Skeletal muscle satellite cell (primary cell): ENCODE data around the gene RHOT1.
A peak's percentile ranks its signal among the peaks of the same experiment; 100 is the strongest.
"Not testable (repeated sequence)": the region's sequence is repeated elsewhere in the genome, so short reads cannot be mapped to it uniquely, and the experiment has no call there.

Source experiments
- H3K27me3 ChIP-seq: 2 replicates; pipeline ENCODE4 v1.7.0; 2013; ENCODE audit warnings: low read length; ENCODE audit not compliant: control insufficient read depth, insufficient read depth
- H3K36me3 ChIP-seq: 2 replicates; pipeline ENCODE4 v1.7.0; 2013; ENCODE audit warnings: mild to moderate bottlenecking, control low read depth, low read length; ENCODE audit not compliant: insufficient read depth
- H3K4me1 ChIP-seq: 2 replicates; pipeline ENCODE4 v1.7.0; 2013; ENCODE audit warnings: low read length; ENCODE audit not compliant: control insufficient read depth, insufficient read depth
- H3K4me2 ChIP-seq: 2 replicates; pipeline ENCODE4 v1.7.0; 2013; ENCODE audit warnings: mild to moderate bottlenecking, low read length
- H3K4me3 ChIP-seq: 2 replicates; pipeline ENCODE4 v1.7.0; 2013; ENCODE audit warnings: low read length
- H3K9ac ChIP-seq: 2 replicates; pipeline ENCODE4 v1.7.0; 2013; ENCODE audit warnings: mild to moderate bottlenecking, low read depth, low read length, moderate library complexity
- H3K9me3 ChIP-seq: replicated peaks from 2 replicates; pipeline ENCODE4 v1.7.0; 2013; ENCODE audit warnings: mild to moderate bottlenecking, control low read depth, low read length

The RHOT1 gene

GRCh38 chr17:32111141-32111771 lies 31.0 kb upstream of the RHOT1 start:
- peaks cover 3% of the 10 kb centered on the region for H3K27me3 ChIP-seq
- H3K9ac ChIP-seq: no peak overlapping the region
- H3K4me3 ChIP-seq: no peak overlapping the region
- H3K9me3 ChIP-seq: no peaks in the 10 kb centered on the region
- H3K4me2 ChIP-seq: peak overlapping the region; percentile 59
- no peaks in the 10 kb centered on the region for H3K36me3 ChIP-seq
- peaks cover 8% of the 10 kb centered on the region for H3K4me1 ChIP-seq

GRCh38 chr17:32112416-32112815 lies 29.9 kb upstream of the RHOT1 start:
- no peaks in the 10 kb centered on the region for H3K36me3 ChIP-seq
- H3K27me3 ChIP-seq: peaks cover 7% of the 10 kb centered on the region
- peaks cover 8% of the 10 kb centered on the region for H3K4me1 ChIP-seq
- no peak overlapping the region for H3K4me2 ChIP-seq
- H3K4me3 ChIP-seq: no peak overlapping the region
- H3K9me3 ChIP-seq: no peaks in the 10 kb centered on the region
- H3K9ac ChIP-seq: no peak overlapping the region

- Histone ChIP-seq H3K4me3 (no peak overlapping the region), H3K4me1 (peaks cover 8% of the 10 kb centered on the region), H3K4me2 (no peak overlapping the region), H3K9me3 (no peaks in the 10 kb centered on the region), H3K36me3 (no peaks in the 10 kb centered on the region), H3K27me3 (peaks cover 23% of the 10 kb centered on the region), H3K9ac (no peak overlapping the region)
These were observed 27.8 kb upstream of the RHOT1 start for GRCh38 chr17:32114536-32114935.

GRCh38 chr17:32115546-32115945 lies 26.8 kb upstream of the RHOT1 start:
- H3K9me3 ChIP-seq, H3K4me2 ChIP-seq, H3K36me3 ChIP-seq, H3K4me1 ChIP-seq, H3K9ac ChIP-seq, H3K4me3 ChIP-seq: not testable (repeated sequence)
- H3K27me3 ChIP-seq: peaks cover 32% of the 10 kb centered on the region

GRCh38 chr17:32116937-32117336 lies 25.4 kb upstream of the RHOT1 start:
- no peaks in the 10 kb centered on the region for H3K36me3 ChIP-seq
- no peak overlapping the region for H3K4me2 ChIP-seq
- H3K27me3 ChIP-seq: peaks cover 37% of the 10 kb centered on the region
- no peak overlapping the region for H3K4me3 ChIP-seq
- no peaks in the 10 kb centered on the region for H3K9me3 ChIP-seq
- H3K4me1 ChIP-seq: no peaks in the 10 kb centered on the region
- no peak overlapping the region for H3K9ac ChIP-seq

GRCh38 chr17:32117399-32117798 lies 24.9 kb upstream of the RHOT1 start:
- Histone ChIP-seq H3K9me3 (no peaks in the 10 kb centered on the region), H3K4me1 (no peaks in the 10 kb centered on the region), H3K36me3 (no peaks in the 10 kb centered on the region), H3K4me2 (no peak overlapping the region), H3K27me3 (peaks cover 37% of the 10 kb centered on the region), H3K4me3 (no peak overlapping the region), H3K9ac (no peak overlapping the region)

- H3K27me3 ChIP-seq: peaks cover 37% of the 10 kb centered on the region
- H3K36me3 ChIP-seq, H3K4me3 ChIP-seq, H3K9me3 ChIP-seq, H3K9ac ChIP-seq, H3K4me2 ChIP-seq, H3K4me1 ChIP-seq: not testable (repeated sequence)
These were observed 24.2 kb upstream of the RHOT1 start for GRCh38 chr17:32118088-32118487.

GRCh38 chr17:32118835-32119234 lies 23.5 kb upstream of the RHOT1 start:
- H3K36me3 ChIP-seq: no peaks in the 10 kb centered on the region
- H3K4me2 ChIP-seq: no peak overlapping the region
- H3K9me3 ChIP-seq: no peaks in the 10 kb centered on the region
- no peak overlapping the region for H3K9ac ChIP-seq
- no peak overlapping the region for H3K4me3 ChIP-seq
- H3K27me3 ChIP-seq: peaks cover 37% of the 10 kb centered on the region
- no peaks in the 10 kb centered on the region for H3K4me1 ChIP-seq

GRCh38 chr17:32120141-32120540 lies 22.2 kb upstream of the RHOT1 start:
- Histone ChIP-seq H3K9me3 (no peaks in the 10 kb centered on the region), H3K4me1 (no peaks in the 10 kb centered on the region), H3K36me3 (no peaks in the 10 kb centered on the region), H3K27me3 (peaks cover 34% of the 10 kb centered on the region), H3K4me3 (no peak overlapping the region), H3K9ac (no peak overlapping the region), H3K4me2 (no peak overlapping the region)

GRCh38 chr17:32120716-32121115 lies 21.6 kb upstream of the RHOT1 start:
- no peak overlapping the region for H3K4me3 ChIP-seq
- no peak overlapping the region for H3K9ac ChIP-seq
- H3K4me2 ChIP-seq: no peak overlapping the region
- H3K4me1 ChIP-seq: no peaks in the 10 kb centered on the region
- peaks cover 34% of the 10 kb centered on the region for H3K27me3 ChIP-seq
- H3K36me3 ChIP-seq: no peaks in the 10 kb centered on the region
- no peaks in the 10 kb centered on the region for H3K9me3 ChIP-seq

GRCh38 chr17:32123782-32124181 lies 18.5 kb upstream of the RHOT1 start:
- Histone ChIP-seq H3K4me1 (peaks cover 4% of the 10 kb centered on the region), H3K4me2 (no peak overlapping the region), H3K4me3 (no peak overlapping the region), H3K9me3 (no peaks in the 10 kb centered on the region), H3K9ac (no peak overlapping the region), H3K36me3 (no peaks in the 10 kb centered on the region), H3K27me3 (peaks cover 20% of the 10 kb centered on the region)

GRCh38 chr17:32124985-32125847 lies 17.1 kb upstream of the RHOT1 start:
- H3K9me3 ChIP-seq: no peaks in the 10 kb centered on the region
- no peak overlapping the region for H3K4me2 ChIP-seq
- no peaks in the 10 kb centered on the region for H3K36me3 ChIP-seq
- peaks cover 8% of the 10 kb centered on the region for H3K27me3 ChIP-seq
- no peak overlapping the region for H3K9ac ChIP-seq
- peaks cover 5% of the 10 kb centered on the region for H3K4me1 ChIP-seq
- no peak overlapping the region for H3K4me3 ChIP-seq
